ENCODE data around the gene TTN.

The TTN gene

GRCh38 chr2:178641498-178641897 is 165.7 kb downstream of the TTN start:
- no peak for DNase-seq

- no peak for DNase-seq
Measured at GRCh38 chr2:178635897-178636296, 171.3 kb downstream of the TTN start.

- DNase-seq: no peak
Measured at GRCh38 chr2:178632729-178633128, 174.5 kb downstream of the TTN start.

GRCh38 chr2:178630581-178630980 is 176.6 kb downstream of the TTN start:
- DNase-seq: no peak

GRCh38 chr2:178629463-178629862 is 177.8 kb downstream of the TTN start:
- DNase-seq: no peak

DNA sequence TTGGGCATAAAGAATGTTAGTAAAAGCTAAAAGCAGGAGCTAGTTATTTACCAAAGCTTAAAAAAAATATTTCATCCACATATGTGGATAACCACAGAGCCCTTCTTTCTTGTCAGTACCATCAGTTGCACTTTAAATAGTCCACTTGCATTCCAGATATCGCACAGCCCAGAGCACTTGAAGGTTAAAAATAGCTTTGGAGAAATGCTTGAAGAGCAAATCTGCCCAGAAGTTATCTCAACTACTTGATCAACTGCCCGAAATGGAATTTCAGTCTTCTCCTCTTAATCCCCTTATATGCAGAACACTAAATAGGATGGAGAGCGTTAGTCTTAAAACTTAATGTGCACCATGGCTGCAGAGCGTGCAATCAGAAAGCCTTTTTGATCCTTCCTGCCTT is 178.6 kb downstream of the TTN start:
- no peak for DNase-seq

GRCh38 chr2:178627401-178627800 is 179.8 kb downstream of the TTN start:
- DNase-seq: no peak

GRCh38 chr2:178615969-178616368 is 191.3 kb downstream of the TTN start:
- no peak for DNase-seq

DNA sequence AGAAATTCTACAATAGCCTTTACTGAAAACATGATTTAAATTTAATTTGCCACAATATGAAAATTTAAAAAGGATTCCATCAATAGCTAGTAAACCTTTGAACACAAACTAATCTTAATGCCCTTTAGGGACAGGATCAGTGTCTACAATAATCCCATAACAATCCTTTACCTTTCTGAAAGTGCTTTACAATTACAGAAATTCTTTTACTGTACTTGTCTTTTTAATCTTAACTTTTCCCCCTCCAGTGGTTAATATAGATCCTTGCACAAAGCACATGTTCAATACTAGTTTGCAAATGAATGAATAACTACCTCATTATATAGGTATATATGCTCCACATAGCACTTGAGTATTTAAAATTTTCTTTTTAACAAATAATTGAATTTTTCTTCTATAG is 204.3 kb downstream of the TTN start:
- no peak for DNase-seq

DNA sequence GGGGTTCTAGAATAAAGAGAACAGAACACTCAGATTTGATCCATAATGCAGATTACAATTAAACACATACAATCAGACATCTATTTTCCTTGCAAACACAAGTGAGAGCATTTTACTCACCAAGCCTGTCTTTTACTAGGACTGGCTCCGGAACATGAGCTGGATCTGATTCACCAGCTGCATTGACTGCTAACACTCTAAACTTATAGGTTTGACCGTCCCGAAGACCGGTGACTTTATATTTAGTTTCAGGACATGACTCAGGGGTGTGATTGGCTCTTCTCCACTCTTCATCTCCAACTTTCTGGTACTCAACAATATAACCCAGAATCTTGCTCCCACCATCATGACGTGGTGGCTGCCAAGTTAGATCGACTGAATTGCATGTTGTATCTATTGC is 214.6 kb downstream of the TTN start:
- DNase-seq: no peak

DNA sequence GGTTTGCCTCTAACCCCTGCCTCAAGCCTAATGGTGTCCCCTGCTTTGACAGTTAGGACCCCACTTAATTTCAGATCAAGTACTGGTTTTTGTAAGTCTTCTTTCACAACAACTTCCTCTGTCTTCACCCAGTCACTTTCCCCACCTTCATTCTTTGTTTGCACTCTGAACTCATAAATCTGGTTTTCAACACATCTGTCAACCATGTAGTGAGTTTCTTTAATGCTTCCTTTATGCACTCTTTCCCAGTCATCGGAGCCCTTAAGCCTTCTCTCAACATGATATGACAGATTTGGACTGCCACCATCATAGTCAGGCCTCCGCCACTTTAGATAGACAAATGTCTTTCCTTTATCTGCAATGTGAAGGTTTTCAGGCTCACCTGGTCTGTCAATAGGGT is 217.9 kb downstream of the TTN start:
- DNase-seq: no peak

- no peak for DNase-seq
Measured at GRCh38 chr2:178584666-178585065, 222.6 kb downstream of the TTN start.

- no peak for DNase-seq
Measured at GRCh38 chr2:178579006-178579405, 228.2 kb downstream of the TTN start.

GRCh38 chr2:178574789-178575188 is 232.4 kb downstream of the TTN start:
- no peak for DNase-seq

DNA sequence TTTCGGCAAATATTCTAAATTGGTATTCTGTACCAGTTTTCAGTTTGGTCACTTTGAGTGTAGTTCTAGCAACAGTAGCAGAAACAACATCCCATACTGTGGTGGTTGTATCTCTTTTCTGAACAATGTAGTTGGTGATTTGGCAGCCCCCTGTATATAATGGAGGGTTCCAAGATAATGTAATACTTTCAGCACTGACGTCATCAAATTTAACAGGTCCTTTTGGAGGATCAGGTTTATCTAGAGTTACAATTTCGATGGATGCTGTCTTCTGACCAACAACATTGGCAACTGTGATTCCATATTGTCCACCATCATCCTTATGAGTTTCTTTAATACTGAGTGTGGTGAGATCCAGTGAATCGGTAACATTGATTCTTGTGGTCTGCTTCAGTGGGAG is 239.0 kb downstream of the TTN start:
- no peak for DNase-seq

DNA sequence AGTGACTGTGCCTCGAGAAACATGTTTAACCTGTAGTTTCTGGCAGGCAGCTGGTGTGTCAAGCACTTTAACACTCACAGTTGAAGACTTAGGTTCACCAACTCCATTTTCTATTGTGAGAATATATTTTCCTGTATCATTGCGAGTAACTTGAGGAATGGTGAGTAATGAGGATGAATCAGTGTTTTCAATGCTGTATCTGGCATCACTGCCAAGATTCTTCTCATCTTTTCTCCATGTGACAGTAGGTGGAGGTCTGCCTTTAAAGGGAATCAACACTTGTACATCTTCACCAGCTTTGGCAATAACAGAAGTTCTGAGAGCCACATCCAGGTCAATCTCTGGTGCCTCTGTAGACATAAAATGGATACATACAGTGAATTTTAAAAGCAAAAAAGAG is 254.2 kb downstream of the TTN start:
- DNase-seq: no peak

GRCh38 chr2:178550352-178550751 is 256.9 kb downstream of the TTN start:
- DNase-seq: no peak

- DNase-seq: no peak
Measured at GRCh38 chr2:178542569-178542968, 264.7 kb downstream of the TTN start.

- no peak for DNase-seq
Measured at GRCh38 chr2:178542161-178542560, 265.1 kb downstream of the TTN start.

DNA sequence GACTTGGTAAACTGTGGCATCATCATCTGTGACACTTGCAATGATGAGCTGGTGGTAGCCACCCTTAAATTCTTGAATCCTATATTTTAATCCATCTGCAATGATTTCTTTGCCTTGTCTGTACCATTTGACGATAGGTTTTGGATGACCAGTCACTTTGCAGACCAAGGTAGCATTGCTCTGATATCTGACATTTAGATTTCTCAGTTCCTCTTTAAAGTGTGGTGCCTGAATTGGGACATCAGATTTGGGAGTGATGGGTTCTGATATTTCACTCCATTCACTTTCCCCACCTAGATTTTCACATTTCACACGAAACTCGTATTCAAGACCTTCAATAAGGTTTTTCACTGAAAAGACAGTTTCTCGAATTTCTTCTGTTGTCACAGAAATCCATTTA is 271.2 kb downstream of the TTN start:
- no peak for DNase-seq

- no peak for DNase-seq
Measured at GRCh38 chr2:178531168-178531567, 276.1 kb downstream of the TTN start.

DNA sequence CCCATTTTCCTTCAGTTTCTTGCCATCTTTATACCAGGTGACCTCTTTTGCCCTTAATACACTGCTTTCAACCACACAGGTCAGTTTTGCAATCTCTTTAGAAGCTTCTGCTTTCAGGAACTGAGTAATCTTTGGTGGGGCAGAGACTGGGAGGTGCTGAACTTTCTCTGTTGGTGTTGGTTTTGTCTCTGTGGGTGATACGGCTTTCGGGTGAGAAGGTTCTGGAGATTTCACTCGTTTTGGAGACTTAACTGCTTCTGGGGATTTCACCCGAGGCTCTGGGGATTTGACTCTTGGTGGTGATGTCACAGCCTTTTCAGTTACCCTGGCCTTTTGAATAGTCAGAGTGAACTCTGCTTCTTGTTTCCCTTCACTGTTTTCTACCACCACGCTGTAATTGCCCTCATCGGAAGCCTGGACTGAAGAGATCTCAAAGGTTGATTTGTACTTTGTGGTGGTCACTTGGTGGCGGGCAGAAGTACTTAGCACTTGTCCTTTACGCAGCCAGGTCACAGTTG is 276.5 kb downstream of the TTN start:
- DNase-seq: peak; percentile 13

- no peak for DNase-seq
Measured at GRCh38 chr2:178530131-178530530, 277.1 kb downstream of the TTN start.

- no peak for DNase-seq
Measured at GRCh38 chr2:178529194-178529593, 278.0 kb downstream of the TTN start.

DNA sequence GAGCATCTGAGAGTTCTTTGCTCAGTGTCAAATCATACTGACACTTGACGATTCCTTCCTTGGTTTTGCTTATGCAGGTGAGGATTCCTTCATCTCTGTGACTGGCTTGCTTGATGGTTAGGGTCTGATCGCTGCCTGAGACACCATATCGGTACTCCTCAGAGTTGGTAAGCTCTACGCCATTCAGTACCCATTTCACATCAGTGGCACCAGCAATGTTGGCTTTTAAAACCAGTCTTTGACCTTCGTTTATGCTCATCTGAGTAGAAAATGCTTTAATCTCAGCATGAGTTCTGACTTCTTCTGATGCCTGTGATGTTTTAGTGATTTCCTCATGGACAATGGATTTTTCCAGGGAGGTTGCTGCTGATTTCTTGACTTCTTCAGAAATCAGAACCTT is 278.6 kb downstream of the TTN start:
- no peak for DNase-seq

GRCh38 chr2:178527592-178527991 is 279.6 kb downstream of the TTN start:
- DNase-seq: no peak

All from CD4-positive, alpha-beta T cell treated with Interleukin-4 for 4 hours (primary cell).